SK-N-SH (cell line): ENCODE data around the gene CPA1. TPM values are rescaled to one million over a fixed set of nuclear protein-coding genes. Genes with fewer than 3 reads are reported as not detected.

ENCODE experiments used
- CTCF ChIA-PET: fragments of 300-600, 350-600 bp; formaldehyde crosslinking; extraction: SDS; loops from one replicate; lab custom pipeline; 2021; lab: Yijun Ruan, JAX
- POLR2A ChIA-PET: fragments of 350-600 bp; sonication (Branson Sonifier 250); formaldehyde crosslinking; extraction: SDS; loops from one replicate; lab custom pipeline; 2020; ENCODE audit warnings: antibody characterized with exemption, inconsistent platforms; lab: Yijun Ruan, JAX
- DNase-seq: peaks from one replicate; pipeline ENCODE4 v3.0.0; 2012
- H2AFZ ChIP-seq: fragments of 200-600 bp; sonication (generic); 2 replicates; pipeline ENCODE4 v1.8.1; 2016; ENCODE audit warnings: antibody characterized with exemption, mild to moderate bottlenecking, low read depth
- H3F3A ChIP-seq: fragments of 200-600 bp; sonication (generic); replicated peaks from 2 replicates; pipeline ENCODE3; 2016; ENCODE audit warnings: antibody characterized with exemption, mild to moderate bottlenecking; ENCODE audit not compliant: insufficient read depth
- H3K27ac ChIP-seq, 2 experiments: fragments of 200-500 bp in 1 of 2; fragments of 200-600 bp in 1 of 2; sonication (Bioruptor generic) in 1 of 2; sonication (generic), shearing (Covaris generic) in 1 of 2; 2 replicates each; pipeline versions ENCODE4 v1.5.1 to v1.6.1; 2014 to 2016; ENCODE audit warnings: low read depth in 2 of 2, inconsistent platforms in 1 of 2, low read length in 1 of 2, mild to moderate bottlenecking in 1 of 2, mixed read lengths in 1 of 2
- H3K27me3 ChIP-seq: fragments of 200-600 bp; sonication (generic), shearing (Covaris generic); 2 replicates; pipeline ENCODE4 v1.6.1; 2016; ENCODE audit warnings: mixed run types; ENCODE audit not compliant: insufficient read depth
- H3K36me3 ChIP-seq, 2 experiments: fragments of 200-500 bp in 1 of 2; fragments of 200-600 bp in 1 of 2; sonication (Bioruptor generic) in 1 of 2; sonication (generic) in 1 of 2; replicated peaks in 1 of 2; 2 replicates each; pipeline versions ENCODE3 to v1.5.1; 2014 to 2016; ENCODE audit warnings: low read length in 1 of 2, mild to moderate bottlenecking in 1 of 2; ENCODE audit not compliant: insufficient read depth in 2 of 2, control insufficient read depth in 1 of 2
- H3K4me1 ChIP-seq, 2 experiments: fragments of 200-500 bp in 1 of 2; fragments of 200-600 bp in 1 of 2; sonication (Bioruptor generic) in 1 of 2; sonication (generic), shearing (Covaris generic) in 1 of 2; 2 replicates each; pipeline versions ENCODE4 v1.5.1 to v1.6.1; 2014 to 2016; ENCODE audit warnings: low read depth in 1 of 2, low read length in 1 of 2, mixed run types in 1 of 2; ENCODE audit not compliant: insufficient read depth in 2 of 2, control insufficient read depth in 1 of 2
- H3K4me2 ChIP-seq: fragments of 200-600 bp; sonication (generic), shearing (Covaris generic); 2 replicates; pipeline ENCODE4 v1.6.1; 2017; ENCODE audit warnings: mixed run types
- H3K4me3 ChIP-seq, 2 experiments: fragments of 200-500 bp in 1 of 2; fragments of 200-600 bp in 1 of 2; sonication (Bioruptor generic) in 1 of 2; sonication (generic), shearing (Covaris generic) in 1 of 2; 2 replicates each; pipeline versions ENCODE4 v1.5.1 to v1.8.1; 2014 to 2016; ENCODE audit warnings: low read depth in 2 of 2, inconsistent platforms in 1 of 2, low read length in 1 of 2, mild to moderate bottlenecking in 1 of 2, mixed read lengths in 1 of 2, moderate library complexity in 1 of 2
- H3K79me2 ChIP-seq: fragments of 200-600 bp; sonication (generic); 2 replicates; pipeline ENCODE4 v1.8.1; 2017; ENCODE audit warnings: mild to moderate bottlenecking; ENCODE audit not compliant: insufficient read depth
- H3K9ac ChIP-seq: fragments of 200-600 bp; sonication (generic); 2 replicates; pipeline ENCODE4 v1.6.1; 2017; ENCODE audit warnings: mixed run types
- H3K9me2 ChIP-seq: fragments of 200-600 bp; sonication (generic); 2 replicates; pipeline ENCODE4 v1.6.1; 2017; ENCODE audit warnings: mixed run types
- H3K9me3 ChIP-seq: fragments of 200-600 bp; sonication (generic); 2 replicates; pipeline ENCODE4 v1.6.1; 2017; ENCODE audit warnings: mixed run types, mild to moderate bottlenecking, moderate library complexity
- H4K20me1 ChIP-seq: fragments of 200-600 bp; sonication (generic); 2 replicates; pipeline ENCODE4 v1.6.1; 2017; ENCODE audit warnings: mild to moderate bottlenecking, mixed run types; ENCODE audit not compliant: insufficient read depth
- CHD2 ChIP-seq: fragments of 150-350 bp; IDR thresholded peaks from 2 replicates; pipeline ENCODE4 v1.6.1; 2018; ENCODE audit warnings: low read length; ENCODE audit not compliant: partially characterized antibody
- EP300 ChIP-seq, 2 experiments: IDR thresholded peaks; 2 replicates each; pipeline versions ENCODE4 v1.4.0 to v1.6.1; 2012; ENCODE audit warnings: borderline replicate concordance in 1 of 2, low read depth in 1 of 2, low read length in 1 of 2
- FOSL2 ChIP-seq: IDR thresholded peaks from 2 replicates; pipeline ENCODE4 v1.4.0; 2012; ENCODE audit warnings: low read depth, mild to moderate bottlenecking, moderate library complexity, borderline replicate concordance
- FOXJ3 ChIP-seq: sonication (generic); formaldehyde crosslinking; IDR thresholded peaks from 2 replicates; pipeline ENCODE4 v1.5.1; 2020; ENCODE audit warnings: mild to moderate bottlenecking, missing genetic modification reagents
- GABPA ChIP-seq: IDR thresholded peaks from 2 replicates; pipeline ENCODE4 v1.4.0; 2012; ENCODE audit warnings: low read depth, mild to moderate bottlenecking
- JUND ChIP-seq: IDR thresholded peaks from 2 replicates; pipeline ENCODE4 v1.4.0; 2012
- NFIC ChIP-seq: IDR thresholded peaks from 2 replicates; pipeline ENCODE4 v1.4.0; 2012; ENCODE audit warnings: borderline replicate concordance
- POLR2AphosphoS5 ChIP-seq: IDR thresholded peaks from 2 replicates; pipeline ENCODE4 v1.6.1; 2012; ENCODE audit warnings: low read depth, low read length
- RFX5 ChIP-seq: IDR thresholded peaks from 2 replicates; pipeline ENCODE4 v1.6.1; 2012; ENCODE audit warnings: mild to moderate bottlenecking, improper control_type of control experiment, low read length
- RXRA ChIP-seq: IDR thresholded peaks from 2 replicates; pipeline ENCODE4 v1.4.0; 2012; ENCODE audit warnings: low read depth, mild to moderate bottlenecking, borderline replicate concordance
- SMC3 ChIP-seq: IDR thresholded peaks from 2 replicates; pipeline ENCODE4 v1.6.1; 2012; ENCODE audit warnings: low read depth, low read length, improper control_type of control experiment
- TCF12 ChIP-seq: IDR thresholded peaks from 2 replicates; pipeline ENCODE4 v1.4.0; 2012
- TEAD4 ChIP-seq: IDR thresholded peaks from 2 replicates; pipeline ENCODE4 v1.4.0; 2012; ENCODE audit warnings: mild to moderate bottlenecking, borderline replicate concordance; ENCODE audit not compliant: insufficient read depth
- YY1 ChIP-seq: IDR thresholded peaks from 2 replicates; pipeline ENCODE4 v1.4.0; 2012; ENCODE audit warnings: low read depth, mild to moderate bottlenecking
- WGBS: methylation state at CpG from one replicate; pipeline ENCODE4 v1.1.6; 2017; ENCODE audit warnings: low lambda C conversion rate; 5-methylcytosine and 5-hydroxymethylcytosine counted together
- polyA plus RNA-seq, 3 experiments: library from polyadenylated mRNA; depleted of rRNA; stranded (reverse); fragments of >200 nt; gene quantifications; 2 replicates each; pipeline ENCODE4 v1.2.3, GENCODE V29; 2012
- TF ChIP-seq, protein P1 (sequence below): IDR thresholded peaks from 2 replicates; pipeline ENCODE4 v1.6.1; 2012; ENCODE audit warnings: mild to moderate bottlenecking, low read depth, low read length, moderate library complexity
- TF ChIP-seq, protein P2 (sequence below): IDR thresholded peaks from 2 replicates; pipeline ENCODE4 v1.4.0; 2012; ENCODE audit warnings: low read depth, borderline replicate concordance
- TF ChIP-seq, protein P3 (sequence below): fragments of 200-600 bp; sonication (generic); IDR thresholded peaks from 2 replicates; pipeline ENCODE4 v1.6.1; 2017; ENCODE audit warnings: antibody characterized with exemption, mild to moderate bottlenecking, moderate library complexity
- TF ChIP-seq, protein P4 (sequence below): IDR thresholded peaks from 2 replicates; pipeline ENCODE4 v1.4.0; 2012; ENCODE audit warnings: low read depth
- TF ChIP-seq, protein P5 (sequence below): IDR thresholded peaks from 2 replicates; pipeline ENCODE4; 2012

The CPA1 gene
- polyA plus RNA-seq, 1 of the 3 experiments (the other 2 are of a cell fraction) = 0.05 TPM

DNA sequence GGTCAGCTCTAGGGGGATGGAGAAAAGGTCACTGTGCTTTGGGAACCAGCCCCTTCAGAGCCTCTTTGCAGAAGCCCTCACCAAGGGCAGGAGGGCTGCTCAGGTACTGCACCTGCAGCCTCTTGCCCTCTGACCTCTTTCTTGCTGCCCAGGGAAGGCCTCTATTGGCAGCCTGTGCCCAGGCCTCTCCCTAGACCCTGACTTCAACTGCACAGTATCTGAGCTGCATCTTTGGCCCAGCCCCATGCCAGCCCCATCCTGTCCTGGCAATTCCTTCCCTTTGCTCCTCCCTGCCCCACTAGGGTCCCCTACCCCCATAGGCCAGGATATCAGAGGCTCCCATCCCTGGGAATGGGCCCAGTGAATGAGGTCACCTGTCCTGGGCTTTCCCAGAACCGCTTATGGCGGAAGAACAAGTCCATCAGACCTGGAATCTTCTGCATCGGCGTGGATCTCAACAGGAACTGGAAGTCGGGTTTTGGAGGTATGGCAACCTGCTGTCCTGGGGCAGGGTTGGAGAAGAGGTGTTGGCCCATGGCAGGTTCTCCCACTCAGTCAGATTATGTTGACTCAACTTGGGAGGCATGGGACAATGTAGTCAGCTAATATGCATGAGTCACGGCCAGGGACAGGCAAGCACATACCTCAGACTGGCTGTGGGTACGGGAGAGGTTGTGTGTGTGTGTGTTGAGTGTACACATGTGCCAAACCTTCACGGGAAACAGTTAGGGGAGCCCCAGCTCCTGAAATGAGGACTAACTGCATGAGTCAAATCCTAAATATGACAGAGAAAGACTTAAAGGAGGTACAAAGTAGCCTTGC, 17.1 kb upstream of the CPA1 start:
- no peaks in the 10 kb centered on the region for H3K79me2 ChIP-seq
- POLR2A ChIA-PET = no interaction called here
- H3K36me3 ChIP-seq = no peaks in the 10 kb centered on the region
- H2AFZ ChIP-seq = no peak overlapping the region
- WGBS = 59% methylated on average over 8 of the region's 8 CpGs
- peaks cover 26 to 47% of the 10 kb centered on the region in 2 experiments for H3K4me1 ChIP-seq
- peak overlapping the region; percentile 22; the same call in 1 of the 2 replicates for H3K4me2 ChIP-seq
- H3K9me3 ChIP-seq = no peaks in the 10 kb centered on the region
- H3K4me3 ChIP-seq = no peak overlapping the region
- peak overlapping the region; percentile 31; the same call in 1 of the 2 replicates for H3K9ac ChIP-seq
- H3K9me2 ChIP-seq = no peaks in the 10 kb centered on the region
- H3K27ac ChIP-seq = peak overlapping the region; percentile 56 to 66
- DNase-seq = no peak
- H4K20me1 ChIP-seq = no peaks in the 10 kb centered on the region
- peaks cover 13% of the 10 kb centered on the region for H3F3A ChIP-seq
- peak; percentile 53; the same call in 1 of the 2 replicates for TF ChIP-seq POLR2AphosphoS5
- TF ChIP-seq EP300 (IDR thresholded peaks at IDR 0.05; ENCODE audit: borderline replicate concordance in 1 of 2, low read depth in 1 of 2, low read length in 1 of 2) = peak in 1 of 2 experiments; percentile 76; a peak in 1 of 4 replicates
- no peak for TF ChIP-seq RFX5
- TF ChIP-seq, protein P1, sequence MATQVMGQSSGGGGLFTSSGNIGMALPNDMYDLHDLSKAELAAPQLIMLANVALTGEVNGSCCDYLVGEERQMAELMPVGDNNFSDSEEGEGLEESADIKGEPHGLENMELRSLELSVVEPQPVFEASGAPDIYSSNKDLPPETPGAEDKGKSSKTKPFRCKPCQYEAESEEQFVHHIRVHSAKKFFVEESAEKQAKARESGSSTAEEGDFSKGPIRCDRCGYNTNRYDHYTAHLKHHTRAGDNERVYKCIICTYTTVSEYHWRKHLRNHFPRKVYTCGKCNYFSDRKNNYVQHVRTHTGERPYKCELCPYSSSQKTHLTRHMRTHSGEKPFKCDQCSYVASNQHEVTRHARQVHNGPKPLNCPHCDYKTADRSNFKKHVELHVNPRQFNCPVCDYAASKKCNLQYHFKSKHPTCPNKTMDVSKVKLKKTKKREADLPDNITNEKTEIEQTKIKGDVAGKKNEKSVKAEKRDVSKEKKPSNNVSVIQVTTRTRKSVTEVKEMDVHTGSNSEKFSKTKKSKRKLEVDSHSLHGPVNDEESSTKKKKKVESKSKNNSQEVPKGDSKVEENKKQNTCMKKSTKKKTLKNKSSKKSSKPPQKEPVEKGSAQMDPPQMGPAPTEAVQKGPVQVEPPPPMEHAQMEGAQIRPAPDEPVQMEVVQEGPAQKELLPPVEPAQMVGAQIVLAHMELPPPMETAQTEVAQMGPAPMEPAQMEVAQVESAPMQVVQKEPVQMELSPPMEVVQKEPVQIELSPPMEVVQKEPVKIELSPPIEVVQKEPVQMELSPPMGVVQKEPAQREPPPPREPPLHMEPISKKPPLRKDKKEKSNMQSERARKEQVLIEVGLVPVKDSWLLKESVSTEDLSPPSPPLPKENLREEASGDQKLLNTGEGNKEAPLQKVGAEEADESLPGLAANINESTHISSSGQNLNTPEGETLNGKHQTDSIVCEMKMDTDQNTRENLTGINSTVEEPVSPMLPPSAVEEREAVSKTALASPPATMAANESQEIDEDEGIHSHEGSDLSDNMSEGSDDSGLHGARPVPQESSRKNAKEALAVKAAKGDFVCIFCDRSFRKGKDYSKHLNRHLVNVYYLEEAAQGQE = no peak
- peak; percentile 90 for TF ChIP-seq TCF12
- no peak for TF ChIP-seq YY1
- TF ChIP-seq, protein P2, sequence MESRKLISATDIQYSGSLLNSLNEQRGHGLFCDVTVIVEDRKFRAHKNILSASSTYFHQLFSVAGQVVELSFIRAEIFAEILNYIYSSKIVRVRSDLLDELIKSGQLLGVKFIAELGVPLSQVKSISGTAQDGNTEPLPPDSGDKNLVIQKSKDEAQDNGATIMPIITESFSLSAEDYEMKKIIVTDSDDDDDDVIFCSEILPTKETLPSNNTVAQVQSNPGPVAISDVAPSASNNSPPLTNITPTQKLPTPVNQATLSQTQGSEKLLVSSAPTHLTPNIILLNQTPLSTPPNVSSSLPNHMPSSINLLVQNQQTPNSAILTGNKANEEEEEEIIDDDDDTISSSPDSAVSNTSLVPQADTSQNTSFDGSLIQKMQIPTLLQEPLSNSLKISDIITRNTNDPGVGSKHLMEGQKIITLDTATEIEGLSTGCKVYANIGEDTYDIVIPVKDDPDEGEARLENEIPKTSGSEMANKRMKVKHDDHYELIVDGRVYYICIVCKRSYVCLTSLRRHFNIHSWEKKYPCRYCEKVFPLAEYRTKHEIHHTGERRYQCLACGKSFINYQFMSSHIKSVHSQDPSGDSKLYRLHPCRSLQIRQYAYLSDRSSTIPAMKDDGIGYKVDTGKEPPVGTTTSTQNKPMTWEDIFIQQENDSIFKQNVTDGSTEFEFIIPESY = no peak
- no peak for TF ChIP-seq CHD2
- TF ChIP-seq FOSL2 = peak; percentile 97
- TF ChIP-seq, protein P3, sequence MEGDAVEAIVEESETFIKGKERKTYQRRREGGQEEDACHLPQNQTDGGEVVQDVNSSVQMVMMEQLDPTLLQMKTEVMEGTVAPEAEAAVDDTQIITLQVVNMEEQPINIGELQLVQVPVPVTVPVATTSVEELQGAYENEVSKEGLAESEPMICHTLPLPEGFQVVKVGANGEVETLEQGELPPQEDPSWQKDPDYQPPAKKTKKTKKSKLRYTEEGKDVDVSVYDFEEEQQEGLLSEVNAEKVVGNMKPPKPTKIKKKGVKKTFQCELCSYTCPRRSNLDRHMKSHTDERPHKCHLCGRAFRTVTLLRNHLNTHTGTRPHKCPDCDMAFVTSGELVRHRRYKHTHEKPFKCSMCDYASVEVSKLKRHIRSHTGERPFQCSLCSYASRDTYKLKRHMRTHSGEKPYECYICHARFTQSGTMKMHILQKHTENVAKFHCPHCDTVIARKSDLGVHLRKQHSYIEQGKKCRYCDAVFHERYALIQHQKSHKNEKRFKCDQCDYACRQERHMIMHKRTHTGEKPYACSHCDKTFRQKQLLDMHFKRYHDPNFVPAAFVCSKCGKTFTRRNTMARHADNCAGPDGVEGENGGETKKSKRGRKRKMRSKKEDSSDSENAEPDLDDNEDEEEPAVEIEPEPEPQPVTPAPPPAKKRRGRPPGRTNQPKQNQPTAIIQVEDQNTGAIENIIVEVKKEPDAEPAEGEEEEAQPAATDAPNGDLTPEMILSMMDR = no peak
- no peak for TF ChIP-seq FOXJ3
- TF ChIP-seq, protein P4, sequence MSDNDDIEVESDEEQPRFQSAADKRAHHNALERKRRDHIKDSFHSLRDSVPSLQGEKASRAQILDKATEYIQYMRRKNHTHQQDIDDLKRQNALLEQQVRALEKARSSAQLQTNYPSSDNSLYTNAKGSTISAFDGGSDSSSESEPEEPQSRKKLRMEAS = peak; percentile 82
- peak; percentile 68; the same call in 1 of the 2 replicates for TF ChIP-seq TEAD4
- TF ChIP-seq GABPA = no peak; the same call in 1 of the 2 replicates
- TF ChIP-seq SMC3 = no peak
- TF ChIP-seq, protein P5, sequence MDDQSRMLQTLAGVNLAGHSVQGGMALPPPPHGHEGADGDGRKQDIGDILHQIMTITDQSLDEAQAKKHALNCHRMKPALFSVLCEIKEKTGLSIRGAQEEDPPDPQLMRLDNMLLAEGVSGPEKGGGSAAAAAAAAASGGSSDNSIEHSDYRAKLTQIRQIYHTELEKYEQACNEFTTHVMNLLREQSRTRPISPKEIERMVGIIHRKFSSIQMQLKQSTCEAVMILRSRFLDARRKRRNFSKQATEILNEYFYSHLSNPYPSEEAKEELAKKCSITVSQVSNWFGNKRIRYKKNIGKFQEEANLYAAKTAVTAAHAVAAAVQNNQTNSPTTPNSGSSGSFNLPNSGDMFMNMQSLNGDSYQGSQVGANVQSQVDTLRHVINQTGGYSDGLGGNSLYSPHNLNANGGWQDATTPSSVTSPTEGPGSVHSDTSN = peak; percentile 69
- TF ChIP-seq NFIC = peak; percentile 81
- TF ChIP-seq JUND = peak; percentile 93
- TF ChIP-seq RXRA = peak; percentile 52; the same call in 1 of the 2 replicates
- CTCF ChIA-PET = interaction anchor here (0.7 kb wide), 1 partner anchor 1356 kb away, joined by 3 read pairs; no protein-coding TSS in a partner anchor
- no peaks in the 10 kb centered on the region for H3K27me3 ChIP-seq
